K562 (cell line): Measurements from ENCODE around the gene ACKR3. TPM values are rescaled to one million over a fixed set of nuclear protein-coding genes. Genes with fewer than 3 reads are reported as not detected.

ENCODE experiments used
- ATAC-seq: fragments of 200-7000 bp; cut with Tn5 transposase; 3 replicates; pipeline ENCODE4 v1.9.1; 2020; ENCODE audit warnings: moderate library complexity
- BruUV-seq: library from RNA; stranded (reverse); fragments of 400-500 nt; replicated peaks from 2 replicates; lab custom pipeline; 2021; lab: Mats Ljungman, UMichigan
- CTCF ChIA-PET: fragments of 300-600 bp; formaldehyde crosslinking; extraction: SDS; loops from one replicate; lab custom pipeline; 2021; ENCODE audit warnings: low intra/inter-chr PET ratio; lab: Yijun Ruan, JAX
- POLR2A ChIA-PET: fragments of 300-600, 350-650 bp; sonication (Branson Sonifier 250); formaldehyde crosslinking; extraction: SDS; loops from one replicate; lab custom pipeline; 2021; ENCODE audit warnings: antibody characterized with exemption, inconsistent platforms; lab: Yijun Ruan, JAX
- DNase-seq, 4 experiments: peaks; one replicate each; pipeline versions ENCODE4 v3.0.0 to v3.0.0-alpha.2; 2011 to 2018; ENCODE audit warnings: low spot score in 3 of 4, mixed read lengths in 3 of 4; ENCODE audit errors: extremely low read depth in 1 of 4
- FAIRE-seq: peaks from 2 replicates; lab custom pipeline; 2011; peaks lifted over from hg19 to GRCh38; lab: Jason Lieb, UNC
- H2AFZ ChIP-seq: 2 replicates; pipeline ENCODE4 v1.6.0; 2011; ENCODE audit warnings: low read depth, low read length, control low read depth, inconsistent platforms
- H3K27ac ChIP-seq: fragments of 200-600 bp; 3 replicates; pipeline ENCODE4 v1.8.0; 2011; ENCODE audit warnings: low read depth, mild to moderate bottlenecking, control low read depth, inconsistent platforms, low read length, moderate library complexity, mixed read lengths; ENCODE audit errors: extremely low read depth
- H3K27me3 ChIP-seq, 2 experiments: fragments of 300-600 bp in 1 of 2; 2 replicates in 1 of 2; 3 replicates in 1 of 2; pipeline versions ENCODE4 v1.6.0 to v1.8.0; 2011; ENCODE audit warnings: inconsistent platforms in 2 of 2, low read length in 2 of 2, mild to moderate bottlenecking in 1 of 2, mixed read lengths in 1 of 2, moderate library complexity in 1 of 2; ENCODE audit not compliant: control insufficient read depth in 2 of 2, insufficient read depth in 2 of 2
- H3K36me3 ChIP-seq: fragments of 300-600 bp; 3 replicates; pipeline ENCODE4 v1.8.0; 2011; ENCODE audit warnings: mild to moderate bottlenecking, low read length, inconsistent platforms; ENCODE audit not compliant: control insufficient read depth, insufficient read depth
- H3K4me1 ChIP-seq, 2 experiments: fragments of 200-600 bp in 1 of 2; replicated peaks in 1 of 2; 2 replicates in 1 of 2; 3 replicates in 1 of 2; pipeline versions ENCODE4 v1.5.1 to v1.8.0; 2011; ENCODE audit warnings: inconsistent platforms in 2 of 2, low read length in 2 of 2, mild to moderate bottlenecking in 1 of 2, mixed read lengths in 1 of 2, moderate library complexity in 1 of 2; ENCODE audit not compliant: control insufficient read depth in 2 of 2, insufficient read depth in 2 of 2
- H3K4me2 ChIP-seq: 2 replicates; pipeline ENCODE4 v1.6.1; 2011; ENCODE audit warnings: low read length, control low read depth, inconsistent platforms, mixed read lengths; ENCODE audit not compliant: insufficient read depth
- H3K4me3 ChIP-seq: fragments of 200-600 bp; sonication (generic), shearing (Covaris generic); 2 replicates; pipeline ENCODE4 v1.5.1; 2016; ENCODE audit warnings: control low read depth, inconsistent platforms
- H3K79me2 ChIP-seq: fragments of 200-600 bp; 3 replicates; pipeline ENCODE4 v1.8.0; 2011; ENCODE audit warnings: low read length, inconsistent platforms; ENCODE audit not compliant: control insufficient read depth, insufficient read depth
- H3K9ac ChIP-seq, 2 experiments: 2 replicates each; pipeline versions ENCODE4 v1.6.0 to v1.6.1; 2011; ENCODE audit warnings: low read depth in 2 of 2, low read length in 2 of 2, control low read depth in 1 of 2, inconsistent platforms in 1 of 2, mild to moderate bottlenecking in 1 of 2, mixed read lengths in 1 of 2; ENCODE audit not compliant: insufficient read depth in 1 of 2
- H3K9me1 ChIP-seq: one replicate; pipeline ENCODE4 v1.6.0; 2011; ENCODE audit warnings: inconsistent platforms, mild to moderate bottlenecking, low read length, moderate library complexity; ENCODE audit not compliant: control insufficient read depth, insufficient read depth
- H3K9me3 ChIP-seq: replicated peaks from 2 replicates; pipeline ENCODE4 v1.5.1; 2011; ENCODE audit warnings: low read depth, low read length, inconsistent platforms; ENCODE audit not compliant: control insufficient read depth, insufficient read depth
- H4K20me1 ChIP-seq: replicated peaks from 2 replicates; pipeline ENCODE4 v1.6.1; 2011; ENCODE audit warnings: low read length, inconsistent platforms, mixed read lengths; ENCODE audit not compliant: control insufficient read depth, insufficient read depth
- ELF1 ChIP-seq: fragments of 200-800 bp; sonication (Bioruptor generic); IDR thresholded peaks from 2 replicates; pipeline ENCODE4 v1.6.1; 2016; ENCODE audit warnings: missing genetic modification characterization, missing compliant biosample characterization
- NR2C2 ChIP-seq, 2 experiments: fragments of 200-800 bp in 1 of 2; sonication (Bioruptor generic) in 1 of 2; sonication (generic) in 1 of 2; formaldehyde crosslinking in 1 of 2; IDR thresholded peaks; 2 replicates each; pipeline versions ENCODE4 v1.6.1 to v1.8.0; 2016 to 2022; ENCODE audit warnings: mild to moderate bottlenecking in 1 of 2, missing compliant biosample characterization in 1 of 2, missing genetic modification characterization in 1 of 2, missing genetic modification reagents in 1 of 2
- ZBTB26 ChIP-seq: fragments of 450-650 bp; formaldehyde crosslinking; IDR thresholded peaks from 2 replicates; pipeline ENCODE4 v1.4.0; 2022; ENCODE audit warnings: missing genetic modification characterization
- WGBS: fragments of 100-300 bp; shearing (Covaris generic); methylation state at CpG from one replicate; pipeline ENCODE4 v1.1.6; 2016; ENCODE audit warnings: low coverage, mixed read lengths; ENCODE audit not compliant: insufficient coverage; ENCODE audit errors: missing lambda C conversion rate; 5-methylcytosine and 5-hydroxymethylcytosine counted together
- in situ Hi-C: fragments of 300-500 bp; cut with MboI; formaldehyde crosslinking; loops from 4 replicates; pipeline ENCODE4 v1.15.0; 2018; ENCODE audit warnings: inconsistent platforms, mixed read lengths
- intact Hi-C: fragments of 100-400 bp; cut with micrococcal nuclease; formaldehyde crosslinking; loops from 2 replicates; pipeline ENCODE4 v1.14.2; 2022
- polyA plus RNA-seq, 8 experiments: library from polyadenylated mRNA; depleted of rRNA in 4 of 8; stranded (reverse) in 5 of 8; unstranded in 3 of 8; fragments of >200 nt; fragmentation: Nextera tagmentation in 2 of 8; fragmentation: Illumina TruSeq in 1 of 8; extraction: Ambion mirVana in 2 of 8; extraction: Trizol in 1 of 8; gene quantifications; 2 replicates each; pipeline versions ENCODE4 v1.2.1 to v1.2.3, GENCODE V29; 2011 to 2014; ENCODE audit warnings: inconsistent platforms in 1 of 8, missing spikeins in 1 of 8
- total RNA-seq, 7 experiments: library from RNA; depleted of rRNA in 6 of 7; stranded (reverse); fragments of >200 nt in 6 of 7; fragmentation: Illumina TruSeq in 2 of 7; extraction: Trizol in 2 of 7; gene quantifications; 2 replicates each; pipeline versions ENCODE4 v1.2.1 to v1.2.3, GENCODE V29; 2011 to 2021; ENCODE audit warnings: low replicate concordance in 1 of 7
- TF ChIP-seq, protein P1 (sequence below), 2 experiments: fragments of 450-650 bp in 1 of 2; sonication (generic) in 1 of 2; formaldehyde crosslinking; conservative IDR thresholded peaks; 2 replicates each; pipeline versions ENCODE4 v1.4.0 to v1.8.1; 2020 to 2022; ENCODE audit warnings: mild to moderate bottlenecking in 1 of 2, missing genetic modification reagents in 1 of 2

The ACKR3 gene
- total and polyA plus RNA-seq, 9 of the 15 experiments (the other 6 are each of a cell fraction or from before 2014, with no cell fraction given) = 0.07 TPM; not detected in 8

GRCh38 chr2:236552581-236553363 lies 16.9 kb upstream of the ACKR3 start (continued):
- TF ChIP-seq, protein P1, sequence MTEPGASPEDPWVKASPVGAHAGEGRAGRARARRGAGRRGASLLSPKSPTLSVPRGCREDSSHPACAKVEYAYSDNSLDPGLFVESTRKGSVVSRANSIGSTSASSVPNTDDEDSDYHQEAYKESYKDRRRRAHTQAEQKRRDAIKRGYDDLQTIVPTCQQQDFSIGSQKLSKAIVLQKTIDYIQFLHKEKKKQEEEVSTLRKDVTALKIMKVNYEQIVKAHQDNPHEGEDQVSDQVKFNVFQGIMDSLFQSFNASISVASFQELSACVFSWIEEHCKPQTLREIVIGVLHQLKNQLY (CRISPR knock-in tag; conservative IDR thresholded peaks at IDR 0.05) = no peak
- no peak for TF ChIP-seq NR2C2 (CRISPR knock-in tag; IDR thresholded peaks at IDR 0.05)
- TF ChIP-seq NR2C2 (tag; IDR thresholded peaks at IDR 0.05) = no peak

DNA sequence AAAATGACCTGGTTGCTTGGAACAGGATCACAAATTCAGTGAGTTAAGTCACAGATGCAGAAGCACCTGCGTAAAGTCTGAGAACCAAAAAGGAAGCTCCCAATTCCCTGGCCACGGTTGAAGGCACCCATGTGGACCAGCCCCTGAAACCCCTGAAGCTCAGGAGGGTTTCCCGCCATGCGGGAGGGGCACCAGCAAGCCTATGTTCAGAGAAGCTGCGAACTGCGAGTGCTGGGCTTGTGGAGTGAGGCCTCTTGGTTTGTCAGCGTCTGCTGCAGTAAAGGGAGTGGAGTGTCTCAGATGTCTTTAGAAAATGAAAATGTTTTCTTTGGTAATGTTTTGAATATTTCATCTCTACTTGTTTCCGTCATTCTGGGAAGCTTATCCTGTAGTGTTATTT lies 16.1 kb upstream of the ACKR3 start:
- TF ChIP-seq ZBTB26 (CRISPR knock-in tag) = no peak
- TF ChIP-seq ELF1 (tag) = no peak
- TF ChIP-seq, all 486 proteins: peak for 0
- Histone ChIP-seq H3K79me2 (no peaks in the 10 kb centered on the region), H2AFZ (no peak overlapping the region), H3K4me2 (no peak overlapping the region), H3K9me1 (no peaks in the 10 kb centered on the region), H3K9ac (no peak overlapping the region), H3K4me1 (no peaks in the 10 kb centered on the region), H4K20me1 (no peaks in the 10 kb centered on the region), H3K36me3 (no peaks in the 10 kb centered on the region), H3K27me3 (peaks cover 0 to 5% of the 10 kb centered on the region in 2 experiments; a peak in 1 of 5 replicates), H3K27ac (no peak overlapping the region), H3K9me3 (no peaks in the 10 kb centered on the region), H3K4me3 (no peak overlapping the region)
- WGBS = 4% methylated on average over 7 of the region's 8 CpGs
- DNase-seq (no peak), FAIRE-seq (no peak), ATAC-seq (no peak)
- in situ Hi-C loops (no loop called here), intact Hi-C loops (no loop called here)
- ChIA-PET POLR2A (no interaction called here), CTCF (no interaction called here)
- BruUV-seq = no TSS peak
